ENCODE data around the gene UBA52.

The UBA52 gene

GRCh38 chr19:18608805-18609716, 37.4 kb downstream of the UBA52 start:
- no peak for DNase-seq

GRCh38 chr19:18609717-18610051, 38.0 kb downstream of the UBA52 start:
- no peak for DNase-seq

DNA sequence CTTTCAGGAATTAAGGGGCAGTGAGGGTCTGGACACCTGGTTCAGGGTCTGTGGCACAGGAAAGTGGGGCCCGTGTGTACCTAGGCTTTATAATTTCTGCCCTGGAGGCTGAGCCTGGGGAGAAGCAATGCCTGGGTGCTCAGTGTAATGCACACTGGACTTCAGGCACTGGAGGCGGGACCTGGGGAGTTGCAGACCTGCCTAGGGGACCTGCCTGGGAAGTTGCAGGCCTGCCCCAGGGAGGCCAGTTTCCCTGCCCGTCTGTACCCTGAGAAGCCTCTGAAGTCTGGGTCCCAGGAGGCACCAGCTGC, 38.5 kb downstream of the UBA52 start:
- no peak for DNase-seq

DNA sequence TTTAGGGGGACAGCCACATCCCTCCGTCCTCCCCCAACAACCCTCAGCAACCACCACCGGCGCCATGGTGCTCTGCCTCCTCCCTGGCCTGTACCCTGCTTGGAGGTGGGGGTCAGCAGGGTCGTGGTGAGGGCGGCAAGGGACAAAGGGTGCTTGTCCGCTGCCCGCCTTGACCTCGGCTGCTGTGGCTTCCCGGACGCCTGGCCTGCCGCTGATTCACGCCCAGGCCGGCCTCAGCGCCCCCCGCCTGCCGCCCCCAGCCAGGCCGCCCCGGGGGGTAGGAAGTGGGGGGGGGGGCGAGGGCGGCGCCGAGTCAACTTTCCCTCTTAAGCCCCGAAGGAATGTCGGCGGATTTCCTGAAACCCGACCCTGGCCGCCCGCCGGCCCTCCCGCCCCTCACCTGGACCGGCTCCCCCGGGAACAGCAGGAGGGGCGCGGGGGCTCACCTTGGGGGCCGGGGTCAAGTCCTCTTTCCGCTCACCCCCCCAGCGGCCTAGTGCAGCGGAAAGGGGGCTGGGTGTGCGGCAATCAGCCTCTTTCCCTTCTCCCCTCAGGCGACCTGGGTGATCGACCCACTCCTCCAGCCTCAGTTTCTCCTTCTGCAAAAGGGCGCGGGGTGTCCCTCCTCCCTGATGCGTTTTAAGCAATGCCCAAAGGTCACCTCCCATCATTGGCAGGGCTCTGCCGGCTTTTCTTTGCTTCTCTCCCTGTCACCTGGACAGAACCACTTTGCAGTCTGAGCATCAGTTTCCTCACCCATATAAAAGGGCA, 39.1 kb downstream of the UBA52 start:
- no peak for DNase-seq

DNA sequence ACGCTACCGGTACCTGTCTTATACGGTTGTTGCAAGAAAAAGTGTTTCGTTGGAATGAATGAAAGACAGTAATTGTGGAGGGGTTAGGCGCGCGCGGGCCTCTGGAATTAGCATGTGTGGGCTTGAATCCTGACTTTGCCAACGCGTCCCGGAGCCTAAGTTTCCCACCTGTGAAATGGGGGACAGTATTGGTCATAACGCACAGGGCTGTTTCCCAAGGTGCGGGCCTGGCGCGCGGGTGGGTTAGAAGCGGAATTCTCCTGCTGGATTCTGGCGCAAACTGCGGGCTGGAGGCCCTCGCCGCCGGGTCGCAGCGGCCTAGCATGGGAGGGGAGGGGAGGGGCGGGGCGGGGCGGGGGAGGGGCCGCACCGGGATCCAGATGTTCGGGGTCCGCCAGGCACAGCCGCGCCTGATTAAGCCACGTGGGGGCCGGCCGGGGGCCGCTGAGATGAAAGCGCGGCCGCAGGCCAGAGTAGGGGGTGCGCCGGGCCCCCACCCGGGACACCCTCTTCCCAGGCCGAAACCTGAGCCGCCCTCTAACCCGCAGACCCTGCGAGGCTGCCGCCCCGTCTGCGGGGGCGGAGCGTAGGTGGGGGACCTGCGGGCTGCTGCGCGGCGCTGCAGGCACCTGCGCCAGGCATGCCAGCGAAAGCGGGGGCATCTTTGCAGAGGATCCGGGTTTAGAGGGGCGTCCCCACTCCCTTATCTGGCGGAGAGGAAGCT, 39.8 kb downstream of the UBA52 start:
- peak; percentile 44 for DNase-seq

DNA sequence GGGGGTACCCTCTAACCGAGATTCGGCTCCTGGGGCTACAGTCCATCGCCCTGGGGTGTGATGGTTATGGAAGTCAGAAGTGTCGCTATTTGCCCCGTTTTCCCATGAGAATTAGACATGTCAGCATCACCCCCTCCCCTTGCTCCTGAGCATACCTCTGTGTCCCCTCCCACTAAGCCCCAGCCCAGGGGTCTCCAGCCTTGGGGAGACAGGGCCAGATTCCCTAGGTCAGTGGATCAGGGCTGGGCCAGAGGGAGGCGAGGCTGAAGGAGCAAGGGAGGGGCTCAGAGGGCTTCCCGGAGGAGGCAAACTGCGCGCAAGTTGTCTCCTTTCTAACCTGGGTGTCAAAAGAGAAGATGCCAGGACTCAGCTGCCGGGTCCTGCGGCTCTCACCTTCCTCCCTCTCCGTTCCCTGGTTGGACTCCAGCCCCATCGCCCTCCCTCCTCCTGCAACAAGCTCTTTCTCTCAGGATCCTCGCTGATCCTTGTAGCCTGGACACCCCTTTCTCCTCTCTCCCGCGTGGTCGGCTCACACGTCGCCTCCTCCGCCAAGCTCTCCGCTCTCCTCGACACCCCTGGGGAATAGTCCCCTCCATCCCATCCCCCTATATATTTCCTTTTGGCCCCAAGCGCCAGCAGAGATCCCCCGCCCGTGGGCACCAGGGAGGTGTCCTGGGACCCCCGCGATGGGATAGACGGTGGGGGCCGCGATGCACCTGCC, 40.6 kb downstream of the UBA52 start:
- DNase-seq = no peak

GRCh38 chr19:18612772-18613588, 41.3 kb downstream of the UBA52 start, which contains the start of gene TMEM59L:
TSS of gene TMEM59L (plus strand) at chr19:18612870. CDS start at chr19:18612959, 89 bp downstream.
- peak; percentile 72 for DNase-seq

DNA sequence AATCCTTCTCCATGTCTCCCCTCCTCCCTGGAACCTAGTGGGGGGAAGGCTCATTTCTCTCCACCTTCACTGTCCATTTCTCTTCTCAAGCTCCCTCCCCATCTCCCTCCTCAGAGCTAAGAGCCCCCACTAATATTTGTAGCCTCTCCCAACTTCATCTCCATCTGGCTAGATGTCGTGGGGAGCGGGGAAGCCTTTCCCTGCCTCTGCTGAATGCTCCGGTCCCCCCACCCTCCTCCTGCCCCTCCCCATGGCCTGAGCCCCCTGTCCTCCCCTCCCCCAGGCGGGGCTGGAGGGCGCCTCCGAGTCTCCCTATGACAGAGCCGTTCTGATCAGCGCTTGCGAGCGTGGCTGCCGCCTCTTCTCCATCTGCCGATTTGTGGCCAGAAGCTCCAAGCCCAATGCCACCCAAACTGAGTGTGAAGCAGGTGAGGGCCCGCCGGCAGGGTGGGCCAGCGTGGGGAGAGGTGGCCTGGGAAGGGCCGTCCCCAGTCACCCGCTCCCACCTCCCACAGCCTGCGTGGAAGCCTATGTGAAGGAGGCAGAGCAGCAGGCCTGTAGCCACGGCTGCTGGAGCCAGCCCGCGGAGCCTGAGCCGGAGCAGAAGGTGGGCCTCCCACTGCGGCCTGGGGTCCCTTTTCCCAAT, 42.1 kb downstream of the UBA52 start:
- DNase-seq = no peak

DNA sequence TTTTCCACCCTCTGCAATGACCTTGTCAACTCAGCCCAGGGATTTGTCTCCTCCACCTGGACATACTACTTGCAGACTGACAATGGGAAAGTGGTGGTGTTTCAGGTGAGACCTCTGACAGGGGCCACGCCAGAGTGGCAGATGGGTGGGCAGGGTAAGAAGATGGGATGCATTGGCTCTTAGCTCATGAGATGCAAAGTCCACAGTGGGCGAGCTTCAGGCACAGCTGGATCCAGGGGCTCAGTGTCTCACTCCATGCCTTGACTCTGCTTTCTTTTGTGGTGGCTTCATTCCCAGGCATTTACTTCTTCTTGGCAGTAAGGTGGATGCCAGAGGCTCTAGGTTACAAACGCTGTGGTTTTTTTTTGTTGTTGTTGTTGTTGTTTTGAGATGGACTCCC, 44.4 kb downstream of the UBA52 start:
- no peak for DNase-seq

DNA sequence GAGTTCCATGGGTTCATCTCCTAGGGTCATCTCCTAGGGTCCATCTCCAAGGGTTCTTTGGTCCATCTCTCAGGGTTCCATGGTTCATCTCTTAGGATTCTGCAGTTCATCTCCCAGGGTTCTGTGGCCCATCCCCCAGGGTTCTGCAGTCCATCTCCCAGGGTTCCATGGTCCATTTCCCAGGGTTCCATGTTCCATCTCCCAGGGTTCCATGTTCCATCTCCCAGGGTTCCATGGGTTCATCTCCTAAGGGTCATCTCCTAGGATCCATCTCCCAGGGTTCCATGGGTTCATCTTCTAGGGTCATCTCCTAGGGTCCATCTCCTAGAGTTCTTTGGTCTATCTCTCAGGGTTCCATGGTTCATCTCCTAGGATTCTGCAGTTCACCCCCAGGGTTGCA, 45.9 kb downstream of the UBA52 start:
- DNase-seq = no peak

GRCh38 chr19:18618236-18618635, 46.6 kb downstream of the UBA52 start:
- DNase-seq = no peak

DNA sequence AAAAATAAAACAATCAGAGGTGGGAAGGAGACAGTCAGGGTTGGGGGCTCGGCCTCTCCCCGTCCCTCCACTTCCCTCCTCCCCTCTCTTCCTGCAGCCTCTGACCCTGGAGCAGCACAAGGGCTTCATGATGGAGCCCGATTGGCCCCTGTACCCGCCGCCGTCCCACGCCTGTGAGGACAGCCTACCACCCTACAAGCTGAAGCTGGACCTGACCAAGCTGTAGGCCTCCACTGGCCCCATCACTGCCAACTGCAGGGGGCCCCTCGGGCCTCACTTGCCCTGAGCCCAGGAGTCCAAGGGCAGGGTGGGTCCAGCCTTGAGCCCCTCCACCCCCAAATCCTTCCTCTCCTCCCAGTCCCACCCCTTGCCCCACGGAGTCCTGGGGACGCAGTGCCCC, 48.7 kb downstream of the UBA52 start:
- no peak for DNase-seq

DNA sequence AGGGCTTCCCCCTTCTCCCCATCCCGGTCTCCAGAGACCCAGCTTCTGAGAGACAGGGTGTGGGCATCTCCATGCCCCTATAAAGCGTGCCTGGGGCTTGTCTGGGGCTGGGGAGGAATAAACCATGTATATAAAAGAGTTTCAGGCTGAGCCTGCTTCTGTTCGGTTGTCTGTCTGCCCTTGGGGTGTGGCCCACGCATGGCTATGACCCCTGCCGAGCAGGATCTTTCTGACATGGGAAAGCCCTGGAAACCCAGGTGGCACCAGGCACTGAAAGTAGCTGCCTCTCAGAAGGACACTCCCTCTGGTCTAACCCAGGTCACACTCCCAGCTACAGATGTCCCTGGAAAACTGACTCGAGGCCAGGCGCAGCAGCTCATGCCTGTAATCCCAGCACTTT, 49.2 kb downstream of the UBA52 start:
- DNase-seq = no peak

DNA sequence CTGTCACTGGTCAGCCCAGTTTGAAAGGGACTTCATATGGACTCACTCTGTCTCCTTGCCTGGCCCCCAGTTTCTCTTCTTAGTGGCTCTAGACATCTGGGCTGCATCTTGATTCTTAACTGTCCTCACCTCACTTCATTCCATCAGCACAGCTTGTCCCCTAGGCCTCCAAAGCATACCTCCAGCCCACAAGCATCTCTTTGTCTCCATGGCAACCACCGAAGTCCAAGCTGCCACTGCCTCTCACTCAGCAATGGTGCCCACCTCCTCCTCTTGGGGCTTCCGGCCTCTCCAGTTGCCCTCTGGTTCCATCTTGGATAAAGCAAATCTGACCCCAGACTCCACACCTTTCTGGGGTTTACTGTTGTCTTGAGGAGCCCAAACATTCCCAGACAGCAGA, 55.2 kb downstream of the UBA52 start:
- no peak for DNase-seq
